GM19395 (cell line): ENCODE results near the gene ATP6V0B.

Source experiments
- ATAC-seq: cut with Tn5 transposase; IDR thresholded peaks from one replicate; pipeline ENCODE4 v1.9.1; 2021; ENCODE audit warnings: mild to moderate bottlenecking, moderate library complexity; ENCODE audit not compliant: unreplicated experiment

The ATP6V0B gene

GRCh38 chr1:43982808-43983207 lies 8.0 kb downstream of the ATP6V0B start:
- no peak for ATAC-seq

GRCh38 chr1:43983253-43983899 lies 8.6 kb downstream of the ATP6V0B start:
- no peak for ATAC-seq

- no peak for ATAC-seq
Measured at GRCh38 chr1:43984855-43985254, 10.1 kb downstream of the ATP6V0B start.

GRCh38 chr1:43985984-43986595 lies 11.3 kb downstream of the ATP6V0B start:
- no peak for ATAC-seq

GRCh38 chr1:43986712-43987111 lies 12.0 kb downstream of the ATP6V0B start:
- no peak for ATAC-seq

GRCh38 chr1:43987159-43987902 lies 12.6 kb downstream of the ATP6V0B start:
- no peak for ATAC-seq

- no peak for ATAC-seq
Measured at GRCh38 chr1:43990271-43991199, 15.8 kb downstream of the ATP6V0B start.

- no peak for ATAC-seq
Measured at GRCh38 chr1:43991200-43991475, 16.4 kb downstream of the ATP6V0B start.

- ATAC-seq, result peak; percentile 73
Measured at GRCh38 chr1:43991476-43992231, 16.9 kb downstream of the ATP6V0B start, which contains the start of gene CCDC24. Gene CCDC24 (plus strand): TSS chr1:43991599. CDS start chr1:43991879, 280 bp downstream.

GRCh38 chr1:43992232-43992995 lies 17.7 kb downstream of the ATP6V0B start:
- ATAC-seq, result no peak

GRCh38 chr1:43993206-43993914 lies 18.6 kb downstream of the ATP6V0B start:
- ATAC-seq, result no peak

- ATAC-seq, result no peak
Measured at GRCh38 chr1:43994071-43994470, 19.3 kb downstream of the ATP6V0B start.

- ATAC-seq, result no peak
Measured at GRCh38 chr1:43994794-43995790, 20.3 kb downstream of the ATP6V0B start.

GRCh38 chr1:43995984-43996732 lies 21.4 kb downstream of the ATP6V0B start:
- ATAC-seq, result no peak

GRCh38 chr1:43996733-43997115 lies 22.0 kb downstream of the ATP6V0B start:
- ATAC-seq, result no peak

- ATAC-seq, result no peak
Measured at GRCh38 chr1:43997295-43997999, 22.7 kb downstream of the ATP6V0B start.

GRCh38 chr1:43998000-43998378 lies 23.2 kb downstream of the ATP6V0B start:
- no peak for ATAC-seq
